ENCODE measurements around the gene THADA. TPM values are rescaled to one million over a fixed set of nuclear protein-coding genes. Genes with fewer than 3 reads are reported as not detected.

Gene THADA
- total RNA-seq, 1 donor from 2014 or later = 11.0 TPM

DNA sequence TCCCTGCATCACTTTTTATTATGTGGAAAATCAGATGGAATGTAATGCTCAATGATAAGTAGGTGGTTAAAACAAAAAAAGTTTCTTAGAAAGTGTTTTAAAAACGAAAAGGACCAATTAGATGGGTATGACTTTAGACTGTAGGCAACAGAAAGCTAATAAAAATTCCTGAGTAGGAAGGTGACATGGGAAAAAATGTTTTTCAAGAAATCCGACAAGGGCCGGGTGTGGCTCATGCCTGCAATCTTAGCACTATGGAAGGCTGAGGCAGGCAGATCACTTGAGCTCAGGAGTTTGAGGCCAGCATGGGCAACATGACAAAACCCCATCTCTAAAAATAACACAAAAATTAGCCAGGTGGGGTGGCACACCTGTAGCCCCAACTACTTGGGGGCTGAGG lies 126.1 kb downstream of the THADA start:
- TF ChIP-seq, protein P1, sequence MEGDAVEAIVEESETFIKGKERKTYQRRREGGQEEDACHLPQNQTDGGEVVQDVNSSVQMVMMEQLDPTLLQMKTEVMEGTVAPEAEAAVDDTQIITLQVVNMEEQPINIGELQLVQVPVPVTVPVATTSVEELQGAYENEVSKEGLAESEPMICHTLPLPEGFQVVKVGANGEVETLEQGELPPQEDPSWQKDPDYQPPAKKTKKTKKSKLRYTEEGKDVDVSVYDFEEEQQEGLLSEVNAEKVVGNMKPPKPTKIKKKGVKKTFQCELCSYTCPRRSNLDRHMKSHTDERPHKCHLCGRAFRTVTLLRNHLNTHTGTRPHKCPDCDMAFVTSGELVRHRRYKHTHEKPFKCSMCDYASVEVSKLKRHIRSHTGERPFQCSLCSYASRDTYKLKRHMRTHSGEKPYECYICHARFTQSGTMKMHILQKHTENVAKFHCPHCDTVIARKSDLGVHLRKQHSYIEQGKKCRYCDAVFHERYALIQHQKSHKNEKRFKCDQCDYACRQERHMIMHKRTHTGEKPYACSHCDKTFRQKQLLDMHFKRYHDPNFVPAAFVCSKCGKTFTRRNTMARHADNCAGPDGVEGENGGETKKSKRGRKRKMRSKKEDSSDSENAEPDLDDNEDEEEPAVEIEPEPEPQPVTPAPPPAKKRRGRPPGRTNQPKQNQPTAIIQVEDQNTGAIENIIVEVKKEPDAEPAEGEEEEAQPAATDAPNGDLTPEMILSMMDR (conservative IDR thresholded peaks at IDR 0.05; ENCODE audit: low read depth, low read length) = no peak
- DNase-seq (ENCODE audit: low read depth) = no peak
- H3K4me3 ChIP-seq (ENCODE audit: low read depth, low read length) = no peak overlapping the region

DNA sequence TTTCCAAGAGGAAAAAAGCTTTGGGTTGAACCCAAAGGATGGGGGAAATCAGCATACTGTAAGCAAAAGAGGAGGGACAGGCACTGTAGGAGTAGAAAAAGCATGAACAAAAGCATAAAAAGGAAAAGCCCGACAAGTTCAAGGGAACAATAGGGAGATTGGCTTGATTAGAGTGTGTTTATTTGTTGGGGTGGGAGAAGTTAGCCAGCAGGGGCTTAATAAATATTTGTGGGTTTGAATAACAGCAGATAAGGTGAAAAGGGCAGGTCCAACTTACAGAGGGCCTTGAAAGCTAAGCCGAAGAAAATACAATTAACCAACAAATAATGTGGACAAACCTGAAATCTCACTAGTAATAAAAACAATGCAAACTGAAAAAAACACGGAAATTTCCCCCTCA lies 126.7 kb downstream of the THADA start:
- TF ChIP-seq, protein P1 (conservative IDR thresholded peaks at IDR 0.05; ENCODE audit: low read depth, low read length) = no peak
- no peak for DNase-seq (ENCODE audit: low read depth)
- no peak overlapping the region for H3K4me3 ChIP-seq (ENCODE audit: low read depth, low read length)

DNA sequence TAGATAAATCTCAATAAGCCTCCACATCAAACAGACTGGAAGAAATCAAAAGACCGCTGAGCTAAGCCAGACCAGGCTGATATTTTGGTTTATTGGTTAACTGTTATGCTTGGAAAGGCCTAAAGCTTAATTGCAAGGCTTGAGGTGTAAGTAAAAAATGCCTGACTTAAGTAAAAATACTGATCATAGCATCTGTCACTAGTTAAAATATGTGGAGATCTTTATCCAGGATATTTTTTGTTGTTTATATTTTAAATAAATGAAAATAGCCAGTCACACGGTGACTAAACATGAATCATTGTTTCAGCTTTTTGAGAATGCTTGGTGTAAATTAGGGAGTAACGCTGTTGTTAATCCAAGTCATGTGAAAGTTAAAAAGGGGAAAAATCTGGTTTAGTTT lies 127.9 kb downstream of the THADA start:
- H3K4me3 ChIP-seq (ENCODE audit: low read depth, low read length) = no peak overlapping the region
- no peak for DNase-seq (ENCODE audit: low read depth)
- TF ChIP-seq, protein P1 (conservative IDR thresholded peaks at IDR 0.05; ENCODE audit: low read depth, low read length) = no peak

DNA sequence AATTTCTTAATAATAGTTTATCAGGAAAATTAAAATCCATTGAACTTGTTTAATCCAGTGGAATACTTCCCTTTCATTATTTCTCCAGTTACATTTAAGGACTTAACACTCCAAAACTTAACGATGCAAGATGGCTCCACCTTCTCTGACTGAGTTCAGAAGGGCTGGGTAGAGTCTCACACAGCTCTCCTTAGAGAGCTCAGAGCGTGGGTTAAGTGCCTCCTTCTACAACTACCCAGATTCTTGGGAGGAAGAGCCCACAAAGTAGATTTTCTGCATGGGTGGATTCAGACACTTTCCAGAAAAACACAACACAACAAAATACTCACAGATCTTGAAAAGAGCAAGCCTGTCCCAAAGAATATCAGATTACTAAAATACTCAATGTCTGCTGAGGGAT lies 130.6 kb downstream of the THADA start:
- TF ChIP-seq, protein P1 (conservative IDR thresholded peaks at IDR 0.05; ENCODE audit: low read depth, low read length) = no peak
- no peak for DNase-seq (ENCODE audit: low read depth)
- H3K4me3 ChIP-seq (ENCODE audit: low read depth, low read length) = no peak overlapping the region

DNA sequence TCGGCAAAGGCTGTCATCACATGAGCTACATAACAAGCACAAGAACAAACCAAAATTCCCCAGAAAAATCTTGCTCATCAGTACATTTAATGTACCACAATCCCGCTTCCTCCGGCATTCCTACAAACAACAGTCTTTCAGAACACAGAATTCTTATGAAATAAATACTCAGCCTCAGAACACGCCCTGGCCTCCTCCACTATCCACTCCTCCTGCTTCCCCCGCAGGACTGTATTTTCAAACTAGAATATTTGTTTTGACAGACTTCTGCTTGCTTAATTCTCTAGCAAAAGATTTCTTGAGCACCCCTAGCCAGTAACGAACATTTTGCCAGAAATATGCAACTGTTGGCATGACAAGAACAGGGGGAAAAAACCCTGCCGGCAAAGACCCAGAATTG lies 131.2 kb downstream of the THADA start:
- no peak overlapping the region for H3K4me3 ChIP-seq (ENCODE audit: low read depth, low read length)
- TF ChIP-seq, protein P1 (conservative IDR thresholded peaks at IDR 0.05; ENCODE audit: low read depth, low read length) = no peak
- DNase-seq (ENCODE audit: low read depth) = no peak

DNA sequence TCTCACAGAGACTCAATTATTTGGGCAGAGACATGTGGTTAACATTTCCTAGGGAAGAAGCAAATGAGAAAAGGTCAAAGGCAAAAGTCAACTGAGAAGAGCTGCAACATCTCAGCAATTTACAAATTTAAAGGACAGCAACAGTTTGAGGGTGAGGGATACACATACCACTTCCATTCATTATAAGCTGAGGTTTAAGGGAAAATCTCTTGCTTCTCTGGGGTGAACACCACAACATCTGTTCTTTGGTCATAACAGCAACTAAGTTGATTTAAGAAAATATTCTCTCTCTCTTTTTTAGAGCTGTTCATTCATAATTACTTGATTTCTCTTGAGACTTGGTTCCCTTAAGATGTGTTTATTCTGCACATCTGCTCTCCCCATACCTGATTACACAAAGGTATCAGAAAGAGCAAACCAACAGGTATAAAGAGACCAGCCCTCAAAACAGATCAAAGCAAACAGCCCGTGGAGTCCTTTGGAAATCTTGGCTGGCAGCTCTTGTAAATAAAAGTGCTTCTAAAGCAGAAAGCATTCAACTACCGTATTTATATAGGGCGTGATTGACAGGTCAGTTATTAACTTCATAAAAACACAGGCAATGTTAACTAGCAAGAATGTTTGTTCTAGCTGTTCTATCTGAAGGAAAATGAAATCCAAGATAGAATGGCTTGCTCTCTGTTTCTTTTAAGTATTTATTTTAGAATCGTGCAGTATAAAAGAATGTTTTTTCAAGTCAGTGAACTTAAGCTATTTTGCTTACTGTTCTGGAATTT lies 132.8 kb downstream of the THADA start:
- H3K4me3 ChIP-seq (ENCODE audit: low read depth, low read length) = no peak overlapping the region
- no peak for DNase-seq (ENCODE audit: low read depth)
- TF ChIP-seq, protein P1 (conservative IDR thresholded peaks at IDR 0.05; ENCODE audit: low read depth, low read length) = no peak
